ENCODE data around the gene RAB13. TPM values are rescaled to one million over a fixed set of nuclear protein-coding genes. Genes with fewer than 3 reads are reported as not detected.

RAB13 gene
- total RNA-seq, 1 experiment from 2014 or later = 73.6 TPM

- no peaks in the 10 kb centered on the region for H4K20me1 ChIP-seq (ENCODE audit: insufficient read depth)
- H3K9me2 ChIP-seq (ENCODE audit: insufficient read depth) = no peaks in the 10 kb centered on the region
- H2AFZ ChIP-seq = no peak overlapping the region
- intact Hi-C loops (cut with micrococcal nuclease; ENCODE audit: unreplicated experiment) = no loop called here
- POLR2A ChIA-PET (ENCODE audit: unreplicated experiment) = no interaction called here
- no peak overlapping the region for H3K4me2 ChIP-seq
- CTCF ChIA-PET = no interaction called here
- H3F3A ChIP-seq (ENCODE audit: insufficient read depth, low read depth) = peaks cover 34% of the 10 kb centered on the region
- no TSS peak for BruUV-seq (replicated peaks)
- H3K27me3 ChIP-seq (ENCODE audit: insufficient read depth, low read depth) = no peaks in the 10 kb centered on the region
- H3K27ac ChIP-seq = no peak overlapping the region
- TF ChIP-seq EZH2 (IDR thresholded peaks at IDR 0.05; ENCODE audit: low read depth) = no peak
- TF ChIP-seq CTCF (conservative IDR thresholded peaks at IDR 0.05) = no peak
- H3K79me2 ChIP-seq (ENCODE audit: low read depth) = peaks cover 24% of the 10 kb centered on the region
- no peak for DNase-seq
- H3K4me1 ChIP-seq (replicated peaks; ENCODE audit: insufficient read depth) = peaks cover 19% of the 10 kb centered on the region; the same call in 1 of the 2 replicates
- H3K36me3 ChIP-seq (ENCODE audit: low read depth) = 0 out of 2 replicates have a peak, but pooled peaks cover 19% of the 10 kb centered on the region
- no peak overlapping the region for H3K4me3 ChIP-seq
- no peaks in the 10 kb centered on the region for H3K9me3 ChIP-seq (ENCODE audit: insufficient read depth, low read depth)
Observed at GRCh38 chr1:153973071-153973470, 13.1 kb downstream of the RAB13 start.

- H3K9me3 ChIP-seq (ENCODE audit: insufficient read depth, low read depth) = no peaks in the 10 kb centered on the region
- H4K20me1 ChIP-seq (ENCODE audit: insufficient read depth) = no peaks in the 10 kb centered on the region
- no peak overlapping the region for H3K4me2 ChIP-seq
- peaks cover 18% of the 10 kb centered on the region for H3K79me2 ChIP-seq (ENCODE audit: low read depth)
- TF ChIP-seq EZH2 (IDR thresholded peaks at IDR 0.05; ENCODE audit: low read depth) (no peak), CTCF (conservative IDR thresholded peaks at IDR 0.05) (no peak)
- no peak overlapping the region for H3K4me3 ChIP-seq
- H3K4me1 ChIP-seq (replicated peaks; ENCODE audit: insufficient read depth) = peaks cover 26% of the 10 kb centered on the region
- H3K36me3 ChIP-seq (ENCODE audit: low read depth) = 0 out of 2 replicates have a peak, but pooled peaks cover 13% of the 10 kb centered on the region
- H3K27ac ChIP-seq = no peak overlapping the region
- POLR2A ChIA-PET (ENCODE audit: unreplicated experiment) = interaction anchor here (0.6 kb wide), 1 partner anchor 29 kb away, joined by 15 read pairs; no protein-coding TSS in a partner anchor
- H3K9me2 ChIP-seq (ENCODE audit: insufficient read depth) = no peaks in the 10 kb centered on the region
- CTCF ChIA-PET = no interaction called here
- H3K27me3 ChIP-seq (ENCODE audit: insufficient read depth, low read depth) = no peaks in the 10 kb centered on the region
- no TSS peak for BruUV-seq (replicated peaks)
- intact Hi-C loops (cut with micrococcal nuclease; ENCODE audit: unreplicated experiment) = no loop called here
- H3F3A ChIP-seq (ENCODE audit: insufficient read depth, low read depth) = peaks cover 54% of the 10 kb centered on the region
- H2AFZ ChIP-seq = no peak overlapping the region
- no peak for DNase-seq
Observed at GRCh38 chr1:153970346-153970745, 15.8 kb downstream of the RAB13 start.

DNA sequence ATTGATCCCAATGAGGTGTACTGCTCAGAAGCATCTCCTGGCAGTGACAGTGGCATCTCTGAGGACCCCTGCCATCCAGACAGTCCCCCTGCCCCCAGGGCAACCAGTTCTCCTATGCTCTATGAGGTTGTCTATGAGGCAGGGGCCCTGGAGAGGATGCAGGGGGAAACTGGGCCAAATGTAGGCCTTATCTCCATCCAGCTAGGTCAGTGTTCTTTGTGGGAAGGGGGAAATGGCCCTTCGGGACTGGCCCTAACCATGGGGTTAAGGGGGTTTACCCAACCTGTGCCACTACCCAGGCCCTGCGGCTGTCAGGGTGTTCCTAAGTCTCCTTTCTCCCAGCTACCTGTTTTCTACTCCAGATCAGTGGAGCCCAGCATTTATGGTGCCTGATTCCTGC lies 17.2 kb downstream of the RAB13 start:
- intact Hi-C loops (cut with micrococcal nuclease; ENCODE audit: unreplicated experiment) = loop anchor here (10.0 kb wide), 2 partner anchors 404 to 434 kb away; partner anchors contain the start of genes S100A2 and S100A6
- no TSS peak for BruUV-seq (replicated peaks)
- Histone ChIP-seq H3K4me1 (replicated peaks; ENCODE audit: insufficient read depth) (peaks cover 35% of the 10 kb centered on the region), H3K27me3 (ENCODE audit: insufficient read depth, low read depth) (no peaks in the 10 kb centered on the region), H3K9me3 (ENCODE audit: insufficient read depth, low read depth) (no peaks in the 10 kb centered on the region), H3K79me2 (ENCODE audit: low read depth) (peaks cover 18% of the 10 kb centered on the region), H3K4me2 (peak overlapping the region; percentile 98), H3K27ac (no peak overlapping the region), H2AFZ (no peak overlapping the region; the same call in 1 of the 2 replicates), H3F3A (ENCODE audit: insufficient read depth, low read depth) (peaks cover 55% of the 10 kb centered on the region), H3K4me3 (peak overlapping the region; percentile 90; the same call in 1 of the 2 replicates), H4K20me1 (ENCODE audit: insufficient read depth) (no peaks in the 10 kb centered on the region), H3K36me3 (ENCODE audit: low read depth) (0 out of 2 replicates have a peak, but pooled peaks cover 2% of the 10 kb centered on the region), H3K9me2 (ENCODE audit: insufficient read depth) (no peaks in the 10 kb centered on the region)
- POLR2A ChIA-PET (ENCODE audit: unreplicated experiment) = interaction anchor here (0.6 kb wide), 1 partner anchor 202 kb away, joined by 6 read pairs; no protein-coding TSS in a partner anchor
- CTCF ChIA-PET = interaction anchor here (0.5 kb wide), 1 partner anchor 406 kb away, joined by 7 read pairs; no protein-coding TSS in a partner anchor
- no peak for DNase-seq
- TF ChIP-seq EZH2 (IDR thresholded peaks at IDR 0.05; ENCODE audit: low read depth) (no peak), CTCF (conservative IDR thresholded peaks at IDR 0.05) (no peak)
